ENCODE measurements around the gene MKI67.
A peak's percentile ranks its signal among the peaks of the same experiment; 100 is the strongest.

Gene MKI67

GRCh38 chr10:128069351-128070051 lies 56.7 kb downstream of the MKI67 start:
- peak; percentile 77 for TF ChIP-seq CTCF (IDR thresholded peaks at IDR 0.05; ENCODE audit: low read depth, low read length, missing control alignments)
- H3K4me3 ChIP-seq (ENCODE audit: low read depth, low read length), result no peak overlapping the region
- no peak for DNase-seq (ENCODE audit: low read depth)

- TF ChIP-seq CTCF (IDR thresholded peaks at IDR 0.05; ENCODE audit: low read depth, low read length, missing control alignments), result no peak
- no peak overlapping the region for H3K4me3 ChIP-seq (ENCODE audit: low read depth, low read length)
- no peak for DNase-seq (ENCODE audit: low read depth)
These were observed 57.6 kb downstream of the MKI67 start for GRCh38 chr10:128068398-128069285.

GRCh38 chr10:128067691-128068397 lies 58.4 kb downstream of the MKI67 start:
- DNase-seq (ENCODE audit: low read depth), result no peak
- no peak overlapping the region for H3K4me3 ChIP-seq (ENCODE audit: low read depth, low read length)
- no peak for TF ChIP-seq CTCF (IDR thresholded peaks at IDR 0.05; ENCODE audit: low read depth, low read length, missing control alignments)

- TF ChIP-seq CTCF (IDR thresholded peaks at IDR 0.05; ENCODE audit: low read depth, low read length, missing control alignments), result no peak
- DNase-seq (ENCODE audit: low read depth), result no peak
- no peak overlapping the region for H3K4me3 ChIP-seq (ENCODE audit: low read depth, low read length)
These were observed 59.3 kb downstream of the MKI67 start for GRCh38 chr10:128066870-128067382.

- no peak overlapping the region for H3K4me3 ChIP-seq (ENCODE audit: low read depth, low read length)
- no peak for TF ChIP-seq CTCF (IDR thresholded peaks at IDR 0.05; ENCODE audit: low read depth, low read length, missing control alignments)
- DNase-seq (ENCODE audit: low read depth), result no peak
These were observed 60.2 kb downstream of the MKI67 start for GRCh38 chr10:128065881-128066534.

GRCh38 chr10:128064970-128065580 lies 61.1 kb downstream of the MKI67 start:
- no peak for DNase-seq (ENCODE audit: low read depth)
- H3K4me3 ChIP-seq (ENCODE audit: low read depth, low read length), result no peak overlapping the region
- no peak for TF ChIP-seq CTCF (IDR thresholded peaks at IDR 0.05; ENCODE audit: low read depth, low read length, missing control alignments)

Data from GM12864 (cell line).